AML-193 (cell line): ENCODE measurements around the gene CENATAC.
A peak's percentile ranks its signal among the peaks of the same experiment; 100 is the strongest.
"Not testable (repeated sequence)": the region's sequence is repeated elsewhere in the genome, so short reads cannot be mapped to it uniquely, and the experiment has no call there.

ENCODE experiments used
- DNase-seq, 2 experiments: peaks; one replicate each; lab custom pipeline; 2025; lab: John Stamatoyannopoulos, UW

CENATAC gene

GRCh38 chr11:119054418-119054817 lies 56.5 kb downstream of the CENATAC start:
- no peak for DNase-seq

GRCh38 chr11:119055901-119056300 lies 58.0 kb downstream of the CENATAC start:
- DNase-seq = peak; percentile 53 to 61

GRCh38 chr11:119056421-119056999 lies 58.6 kb downstream of the CENATAC start:
- no peak for DNase-seq

- peak; percentile 90 to 96 for DNase-seq
Measured at GRCh38 chr11:119057000-119057769, 59.2 kb downstream of the CENATAC start, which contains the start of gene HYOU1. Gene HYOU1, minus strand, starts transcription at chr11:119057205. Its CDS starts 1,045 bp downstream, at chr11:119056160.

DNA sequence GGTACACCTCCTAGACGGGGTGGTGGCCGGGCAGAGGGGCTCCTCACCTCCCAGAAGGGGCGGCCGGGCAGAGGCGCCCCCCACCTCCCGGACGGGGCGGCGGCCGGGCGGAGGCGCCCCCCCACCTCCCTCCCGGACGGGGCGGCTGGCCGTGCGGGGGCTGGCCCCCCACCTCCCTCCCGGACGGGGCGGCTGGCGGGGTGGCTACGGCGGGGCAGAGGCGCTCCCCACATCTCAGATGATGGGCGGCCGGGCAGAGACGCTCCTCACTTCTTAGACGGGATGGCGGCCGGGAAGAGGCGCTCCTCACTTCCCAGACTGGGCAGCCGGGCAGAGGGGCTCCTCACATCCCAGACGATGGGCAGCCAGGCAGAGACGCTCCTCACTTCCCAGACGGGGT lies 61.2 kb downstream of the CENATAC start:
- not testable (repeated sequence) for DNase-seq

DNA sequence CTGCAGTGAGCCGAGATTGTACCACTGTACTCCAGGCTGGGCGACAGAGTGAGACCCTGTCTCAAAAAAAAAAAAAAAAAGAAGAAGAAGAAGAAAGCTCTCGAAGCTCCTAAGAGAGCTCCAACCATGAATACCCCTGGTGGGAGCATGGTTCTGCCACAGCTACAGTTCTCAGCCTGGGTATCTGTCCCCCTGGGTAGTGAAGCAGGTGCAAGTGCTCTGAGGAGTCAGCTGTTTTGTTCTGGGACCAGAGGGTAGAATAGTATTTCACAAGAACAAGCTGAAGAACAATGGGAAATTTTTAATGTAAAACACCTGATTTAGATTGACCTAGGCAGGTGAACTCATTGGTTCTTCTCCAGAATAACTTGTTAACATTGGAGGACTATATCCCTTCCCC lies 63.3 kb downstream of the CENATAC start:
- DNase-seq = no peak

DNA sequence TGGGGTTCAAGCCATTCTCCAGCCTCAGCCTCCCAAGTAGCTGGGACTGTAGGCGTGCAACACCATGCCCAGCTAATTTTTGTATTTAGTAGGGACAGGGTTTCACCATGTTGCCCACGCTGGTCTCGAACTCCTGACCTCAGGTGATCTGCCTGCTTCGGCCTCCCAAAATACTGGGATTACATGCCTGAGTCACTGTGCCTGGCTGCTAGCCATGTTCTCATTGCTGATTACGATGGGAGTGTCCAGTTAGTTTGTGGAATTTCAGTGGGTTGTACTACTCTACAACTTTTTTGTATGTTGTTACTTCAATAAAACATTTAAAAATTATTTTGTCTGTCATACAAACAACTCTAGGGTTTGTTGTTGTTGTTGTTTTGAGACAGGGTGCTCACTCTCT lies 64.8 kb downstream of the CENATAC start:
- no peak for DNase-seq

- peak; percentile 64 to 68 for DNase-seq
Measured at GRCh38 chr11:119065369-119065768, 67.4 kb downstream of the CENATAC start.
